ACHN (cell line): Measurements from ENCODE around the gene CCR9.

Source experiments
- DNase-seq: peaks from one replicate; pipeline ENCODE4 v3.0.0-alpha.2; 2015
- in situ Hi-C: cut with HindIII; loops from 2 replicates; pipeline ENCODE4 v1.10.0; 2017; ENCODE audit warnings: low sequenced_read_pairs, low pct_ligation_motif_present, low pct_unique_long_range_greater_than_20kb

The CCR9 gene

DNA sequence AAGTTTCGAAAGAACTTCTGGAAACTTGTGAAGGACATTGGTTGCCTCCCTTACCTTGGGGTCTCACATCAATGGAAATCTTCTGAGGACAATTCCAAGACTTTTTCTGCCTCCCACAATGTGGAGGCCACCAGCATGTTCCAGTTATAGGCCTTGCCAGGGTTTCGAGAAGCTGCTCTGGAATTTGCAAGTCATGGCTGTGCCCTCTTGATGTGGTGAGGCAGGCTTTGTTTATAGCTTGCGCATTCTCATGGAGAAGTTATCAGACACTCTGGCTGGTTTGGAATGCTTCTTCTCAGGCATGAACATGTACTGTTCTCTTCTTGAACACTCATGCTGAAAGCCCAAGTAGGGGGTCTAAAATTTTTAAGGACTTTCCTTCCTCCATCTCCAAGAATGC is 61.0 kb downstream of the CCR9 start:
- no peak for DNase-seq
- in situ Hi-C loops, result no loop called here

DNA sequence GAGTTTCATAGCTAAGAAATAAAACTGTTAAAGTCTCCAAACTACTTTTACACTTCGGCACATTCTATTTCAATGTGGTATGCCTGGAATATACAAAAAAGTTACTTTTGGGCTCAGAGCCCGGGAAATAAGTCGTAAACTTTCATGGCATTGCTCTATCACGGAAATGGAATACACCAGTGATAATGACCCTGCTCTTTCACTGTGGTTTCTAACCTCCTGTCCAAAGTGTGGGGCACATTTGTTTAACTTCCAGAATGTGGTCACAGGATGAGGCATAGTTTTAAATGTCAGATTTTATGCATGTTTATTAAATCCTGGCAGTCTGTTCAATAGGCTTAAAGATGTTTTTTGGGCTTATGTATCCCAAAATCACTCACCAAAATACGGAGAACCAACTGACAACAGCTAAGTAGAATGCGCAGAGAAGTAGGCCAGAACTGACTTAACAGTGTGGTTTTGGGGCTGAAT is 62.0 kb downstream of the CCR9 start:
- in situ Hi-C loops, result no loop called here
- DNase-seq, result no peak

GRCh38 chr3:45948881-45949280 is 62.5 kb downstream of the CCR9 start:
- no peak for DNase-seq

DNA sequence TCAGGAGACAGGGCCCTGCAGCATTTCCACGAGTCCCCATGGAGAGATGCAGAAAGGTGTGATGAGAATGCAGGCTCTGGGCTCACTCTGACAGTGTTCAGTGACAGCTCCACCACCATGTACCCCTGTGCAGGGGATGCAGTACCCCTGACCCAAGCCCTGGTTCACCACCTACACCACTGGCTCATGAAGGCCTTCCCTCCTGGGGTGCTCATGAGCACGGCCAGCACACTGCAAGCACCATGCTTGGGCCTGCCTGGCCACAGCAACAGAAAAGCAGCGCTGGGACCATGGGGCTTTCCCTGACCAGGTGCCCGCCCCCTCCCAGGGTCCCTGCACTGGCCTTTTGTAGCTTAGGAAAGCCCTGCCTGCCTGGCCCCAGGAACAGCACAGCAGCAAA is 63.1 kb downstream of the CCR9 start:
- DNase-seq, result no peak
- in situ Hi-C loops, result no loop called here

More at GRCh38 chr3:45948881-45949280, 62.5 kb downstream of the CCR9 start:
- in situ Hi-C loops, result no loop called here

DNA sequence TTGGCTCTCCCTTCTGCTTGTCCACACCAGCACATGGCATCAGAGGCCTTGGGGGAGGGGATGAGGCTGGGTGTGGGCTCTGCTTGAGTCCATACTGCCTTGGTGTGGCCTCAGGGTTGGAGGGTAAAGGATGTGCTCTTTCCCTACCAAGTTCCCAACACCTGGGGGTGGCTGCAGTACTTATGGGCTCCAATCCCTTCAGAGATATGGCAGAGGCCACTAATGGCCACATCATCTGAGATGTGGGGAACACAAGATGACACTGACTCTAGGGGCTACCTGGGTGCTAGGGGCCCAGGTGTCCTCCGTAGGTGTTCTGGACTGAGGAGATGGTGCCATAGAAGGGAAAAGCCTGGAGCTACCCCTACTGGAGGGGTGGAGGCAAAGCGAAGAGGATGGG is 63.8 kb downstream of the CCR9 start:
- no peak for DNase-seq
- in situ Hi-C loops, result no loop called here

DNA sequence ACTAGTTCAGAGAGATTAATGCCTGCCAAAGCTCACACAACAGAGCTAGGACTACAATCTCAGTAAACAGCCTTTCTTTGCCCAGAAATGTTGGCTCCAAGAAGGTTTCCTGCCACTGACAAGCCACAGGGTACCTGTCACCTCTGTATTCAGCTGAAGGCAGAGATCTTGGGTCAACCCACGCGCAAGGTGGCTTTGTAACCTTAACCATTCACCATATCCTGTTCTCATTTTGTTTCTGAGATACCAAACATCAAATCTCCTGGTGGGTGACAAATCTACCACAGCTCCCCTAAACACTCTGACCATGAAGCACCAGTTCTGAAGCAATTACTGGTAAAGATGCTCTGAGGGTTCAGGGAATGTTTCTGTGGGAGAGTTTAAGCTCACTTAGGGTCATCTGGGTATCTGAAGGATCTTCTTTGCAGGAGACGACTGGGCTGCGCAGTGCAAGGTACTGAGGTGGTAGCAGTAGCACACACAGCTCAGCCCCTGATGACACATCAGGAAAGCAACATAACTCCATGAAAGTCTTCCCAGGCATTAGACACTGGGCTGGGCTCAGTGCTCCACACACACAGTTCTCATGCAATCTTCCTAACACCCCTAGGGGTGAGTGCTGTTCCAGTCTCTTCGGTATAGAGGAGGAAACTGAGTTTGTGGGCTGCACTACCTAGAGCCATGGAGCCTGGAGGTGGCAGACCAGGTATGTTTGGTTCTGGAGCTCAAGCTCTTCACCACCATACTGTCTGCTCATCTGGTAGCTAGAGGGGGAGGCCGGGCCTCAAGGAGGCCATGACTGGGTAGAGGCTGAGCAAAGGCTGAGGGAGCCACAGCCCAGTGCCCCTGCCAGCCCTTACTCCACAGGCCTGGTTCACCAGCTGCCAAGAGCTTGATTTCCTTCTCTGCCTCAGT is 64.6 kb downstream of the CCR9 start:
- in situ Hi-C loops, result no loop called here
- no peak for DNase-seq

DNA sequence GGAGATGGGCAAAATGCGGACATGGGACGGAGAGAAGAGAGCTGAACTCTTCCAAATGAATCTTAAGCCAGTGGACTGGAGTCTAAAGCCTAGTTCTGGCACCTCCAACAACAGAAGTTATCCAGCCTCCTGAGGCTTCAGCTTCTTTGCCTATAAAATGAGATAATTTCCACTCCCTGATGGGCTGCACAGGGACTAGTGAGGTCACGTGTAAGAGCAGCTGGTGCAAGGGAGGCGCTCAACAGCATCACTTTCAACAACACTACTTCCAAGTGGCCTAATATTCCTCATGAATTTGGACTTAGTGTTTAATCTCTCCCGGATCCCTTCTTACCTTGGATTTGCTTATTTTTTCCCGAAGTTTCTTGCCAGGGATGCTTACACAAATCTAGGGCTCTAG is 65.6 kb downstream of the CCR9 start:
- no peak for DNase-seq
- in situ Hi-C loops, result no loop called here

DNA sequence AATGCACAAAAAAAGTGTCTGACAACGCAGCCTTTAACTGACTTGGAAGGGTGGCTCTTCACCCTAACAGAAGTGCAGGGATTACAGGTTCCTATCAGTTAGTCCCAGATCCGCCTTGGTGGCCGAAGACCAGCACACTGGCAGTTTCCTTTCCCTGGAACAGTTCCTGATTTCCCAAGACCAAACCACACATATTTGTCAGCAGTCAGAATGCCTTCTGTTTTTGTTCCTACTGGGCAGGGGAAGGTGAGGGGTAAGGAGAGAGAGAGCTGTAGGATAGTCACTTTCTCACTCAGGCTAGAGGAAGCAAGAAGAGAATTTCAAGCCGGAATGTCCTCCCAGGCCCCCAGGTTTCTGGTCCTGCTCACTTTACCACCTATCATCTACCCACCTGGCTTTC is 66.1 kb downstream of the CCR9 start:
- DNase-seq, result no peak
- in situ Hi-C loops, result no loop called here
